NCI-H460 (cell line): ENCODE results near the gene TMEM240. TPM values are rescaled to one million over a fixed set of nuclear protein-coding genes. Genes with fewer than 3 reads are reported as not detected.
"Not testable (repeated sequence)": the region's sequence is repeated elsewhere in the genome, so short reads cannot be mapped to it uniquely, and the experiment has no call there.

Experiments
- DNase-seq: peaks from one replicate; pipeline ENCODE4 v3.0.0-alpha.2; 2016; ENCODE audit warnings: low read depth; ENCODE audit errors: extremely low read depth
- total RNA-seq: library from RNA; depleted of rRNA; stranded (reverse); fragments of >200 nt; shearing (Covaris generic); gene quantifications from 2 replicates; pipeline ENCODE4 v1.2.3, GENCODE V29; 2014

The TMEM240 gene
- total RNA-seq, 1 experiment from 2014 or later: 0.67 TPM

GRCh38 chr1:1541956-1542765 is 1.7 kb upstream of the TMEM240 start:
- DNase-seq: no peak

DNA sequence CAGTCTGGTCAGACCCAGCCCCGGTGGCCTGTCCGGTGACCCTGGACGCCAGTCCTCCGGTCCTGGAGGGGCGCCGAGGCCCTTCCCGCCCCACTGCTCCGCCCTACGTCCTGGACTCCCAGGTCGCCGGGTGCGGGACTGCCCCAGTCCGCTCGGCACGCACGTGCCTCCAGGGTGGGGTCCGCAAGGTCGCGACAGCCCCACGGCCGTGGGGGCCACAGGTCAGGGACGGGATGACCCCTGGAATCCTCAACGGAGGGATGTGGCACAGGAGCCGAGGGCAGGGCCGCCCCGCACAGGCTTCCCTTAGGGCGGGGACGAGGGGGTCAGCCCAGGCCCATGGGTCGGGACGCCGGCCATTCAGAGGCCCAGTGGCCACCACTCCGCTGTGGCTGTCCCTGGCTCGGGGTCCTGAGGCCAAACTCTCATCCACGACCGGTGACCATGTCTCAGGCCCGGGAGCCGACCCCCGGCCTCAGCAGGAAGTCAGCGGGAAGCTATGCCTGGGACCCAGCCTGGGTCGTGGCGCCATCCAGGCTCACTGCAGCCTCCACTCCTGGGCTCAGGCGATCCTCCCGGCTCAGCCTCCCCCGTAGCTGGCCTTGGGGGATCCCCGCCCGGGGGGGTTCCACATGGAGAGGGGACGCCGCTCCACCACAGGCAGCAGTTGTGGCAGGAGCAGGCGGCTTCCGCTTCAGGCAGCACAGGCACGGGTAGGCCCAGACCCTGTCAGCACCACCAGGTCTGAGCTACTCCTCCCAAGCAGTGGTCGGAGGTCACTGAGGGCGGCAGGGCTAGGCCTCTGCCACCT is 599 bp upstream of the TMEM240 start:
- DNase-seq: no peak

DNA sequence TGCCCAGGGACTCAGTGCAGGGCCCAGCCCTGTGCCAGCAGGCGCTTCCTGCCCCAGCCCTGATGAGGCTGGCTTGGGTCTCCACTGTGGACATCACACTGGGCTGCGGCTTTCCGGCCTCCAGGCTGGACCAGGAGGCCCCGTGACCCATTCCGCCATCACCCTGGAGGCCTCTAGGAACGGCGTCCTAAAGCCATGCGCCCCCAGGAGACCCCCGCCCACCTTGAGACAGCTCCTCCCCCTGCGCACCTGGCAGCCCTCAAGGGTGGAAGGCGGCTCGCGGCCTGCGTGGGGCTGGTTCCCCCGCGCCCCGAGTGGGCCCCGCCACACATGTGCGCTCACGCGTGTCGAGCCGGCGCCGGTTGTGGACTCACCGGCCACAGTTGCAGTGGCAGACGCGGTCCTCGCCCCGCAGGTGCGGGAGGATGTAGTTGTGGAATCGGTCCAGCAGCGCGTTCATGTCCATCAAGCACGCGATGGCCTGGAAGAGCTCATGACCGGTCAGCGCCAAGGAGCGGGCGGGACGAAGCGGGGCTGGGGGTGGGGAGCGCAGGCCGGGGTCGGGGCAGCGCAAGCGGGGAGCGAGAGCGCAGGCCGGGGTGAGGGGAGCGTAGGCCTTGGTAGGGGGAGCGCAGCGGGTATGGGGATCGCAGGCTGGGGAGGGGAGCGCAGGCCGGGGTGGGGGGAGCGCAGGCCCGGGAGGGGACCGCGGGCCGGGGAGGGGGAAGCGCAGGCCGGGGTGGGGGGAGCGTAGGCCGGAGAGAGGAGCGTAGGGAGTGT is 924 bp downstream of the TMEM240 start:
- no peak for DNase-seq

DNA sequence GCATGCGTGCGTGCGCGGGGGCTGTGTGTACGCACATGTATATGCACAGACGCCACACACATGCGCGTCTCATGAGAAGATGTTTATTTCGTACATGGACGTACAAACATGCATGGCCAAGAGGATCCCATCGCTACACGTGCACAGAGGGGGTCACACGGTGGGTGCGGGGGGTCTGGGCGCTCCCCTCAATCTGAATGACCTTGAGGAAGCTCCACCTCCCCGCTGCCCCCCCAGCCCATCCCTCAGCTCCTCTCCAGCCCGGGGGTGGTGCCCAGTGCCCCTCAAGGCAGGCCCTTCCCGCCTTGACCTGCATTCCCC is 1.5 kb downstream of the TMEM240 start:
- DNase-seq: no peak

- DNase-seq: no peak
Measured at GRCh38 chr1:1538334-1538733, 2.1 kb downstream of the TMEM240 start.

- DNase-seq: no peak
Measured at GRCh38 chr1:1537626-1538250, 2.7 kb downstream of the TMEM240 start.

- DNase-seq: no peak
Measured at GRCh38 chr1:1536938-1537546, 3.4 kb downstream of the TMEM240 start.

GRCh38 chr1:1536019-1536937 is 4.1 kb downstream of the TMEM240 start:
- no peak for DNase-seq

DNA sequence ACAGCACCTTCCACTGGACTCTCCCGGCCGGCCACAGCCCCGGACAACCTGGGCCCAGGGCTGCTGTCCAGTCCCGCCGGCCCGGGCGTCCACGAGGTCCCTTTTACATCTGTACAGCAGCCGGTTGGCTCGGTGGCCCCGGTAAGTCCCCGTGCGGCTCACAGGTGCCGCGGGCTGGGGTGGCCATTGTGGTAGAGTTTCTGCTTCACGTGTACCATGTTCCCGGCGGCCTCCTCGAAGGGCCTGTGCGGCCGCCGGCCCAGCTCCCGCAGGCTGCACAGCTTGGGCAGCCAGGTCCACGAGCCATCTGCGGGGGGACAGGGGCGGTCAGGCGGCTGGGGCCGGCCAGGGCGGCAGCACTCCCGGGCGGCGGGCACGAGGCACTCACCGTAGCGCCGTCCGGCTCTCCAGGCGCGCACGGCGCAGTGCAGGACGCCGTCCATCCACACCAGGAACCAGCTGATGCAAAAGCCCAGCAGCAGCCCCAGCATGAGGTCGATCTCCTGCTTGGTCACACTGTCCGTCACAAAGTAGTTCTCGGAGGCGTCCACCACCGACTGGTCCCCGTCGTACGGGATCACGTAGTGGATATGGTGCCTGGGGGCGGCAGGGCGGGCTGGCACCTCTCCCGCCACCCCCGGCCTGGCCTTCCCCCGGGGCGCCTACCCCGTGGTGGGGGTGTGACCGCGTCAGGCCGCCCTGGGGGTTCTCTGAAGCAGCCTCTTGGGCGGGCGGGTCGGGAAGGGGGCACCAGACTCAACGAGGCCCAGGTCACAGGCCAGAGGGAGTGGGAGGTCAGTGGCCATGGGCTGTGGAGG is 5.0 kb downstream of the TMEM240 start:
- no peak for DNase-seq

DNA sequence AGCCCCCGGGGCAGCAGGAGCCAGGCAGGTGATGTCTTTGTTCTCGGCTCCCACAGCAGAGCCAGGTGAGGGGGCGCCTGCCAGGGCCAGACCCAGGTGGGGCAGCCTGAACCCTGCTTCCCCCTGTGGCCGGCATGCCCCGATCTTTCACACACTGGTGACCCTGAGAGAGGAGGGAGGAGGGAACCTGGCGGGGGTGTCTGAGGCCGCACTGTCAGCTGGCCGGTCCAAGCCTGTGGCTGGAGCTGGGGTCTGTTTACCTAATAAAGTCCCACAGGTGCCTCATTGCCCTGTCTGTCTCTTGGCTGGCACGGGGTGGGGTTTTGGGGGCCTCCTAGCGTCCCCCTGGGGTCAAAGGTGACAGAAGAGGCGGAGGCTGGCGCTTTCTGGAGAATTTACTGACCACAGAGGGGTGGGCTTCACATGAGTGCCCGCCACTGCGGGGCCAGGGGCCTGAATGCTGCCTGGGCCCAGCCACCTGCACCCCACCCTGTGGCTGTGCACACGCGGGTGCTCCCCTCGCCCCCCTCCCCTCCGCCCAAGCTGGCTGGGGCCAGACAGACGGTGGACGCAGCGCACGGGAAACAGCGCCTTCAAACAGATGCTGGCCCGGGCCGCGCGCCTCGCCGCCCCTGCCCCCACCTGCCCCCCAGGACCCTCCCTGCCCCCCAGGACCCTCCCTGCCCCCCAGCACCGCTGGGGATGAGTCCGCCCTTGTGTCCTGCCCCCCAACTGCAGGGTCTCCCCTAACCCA is 5.8 kb downstream of the TMEM240 start:
- no peak for DNase-seq

- not testable (repeated sequence) for DNase-seq
Measured at GRCh38 chr1:1533894-1534291, 6.5 kb downstream of the TMEM240 start.

DNA sequence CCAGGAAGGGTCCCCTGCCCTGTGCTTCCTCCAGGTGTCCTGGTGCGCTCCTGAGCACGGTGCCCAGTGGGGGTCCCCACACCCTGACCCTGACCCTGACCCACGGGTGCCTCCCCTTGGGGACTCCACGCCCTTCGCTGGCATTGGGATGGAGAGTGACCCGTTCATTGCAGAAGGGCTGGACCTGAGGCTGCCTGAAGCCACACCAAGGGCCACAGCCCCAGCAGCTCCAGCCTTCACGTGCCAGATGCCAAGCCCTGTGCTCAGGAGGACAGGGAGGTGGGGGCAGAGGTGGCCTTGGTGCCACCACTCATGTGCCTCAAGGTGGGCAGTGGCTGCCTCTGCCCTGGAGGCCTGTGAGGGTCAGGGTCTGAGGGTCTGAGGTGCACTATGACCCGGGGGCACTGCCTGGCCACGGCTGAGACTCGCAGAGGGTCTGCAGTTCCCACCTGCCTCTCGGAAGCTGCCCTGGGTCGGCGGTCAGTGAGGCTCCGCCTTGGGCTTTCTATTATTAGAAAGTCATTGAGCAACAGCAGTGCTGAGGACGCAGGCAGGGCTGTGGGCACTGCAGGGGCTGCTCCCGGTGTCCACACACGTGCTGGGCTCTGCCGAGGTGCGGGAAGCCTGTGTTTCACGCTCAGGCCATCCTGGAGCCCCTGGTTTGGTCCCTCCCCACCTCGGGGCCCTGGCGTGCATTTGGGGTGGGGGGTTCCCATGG is 7.1 kb downstream of the TMEM240 start:
- not testable (repeated sequence) for DNase-seq

DNA sequence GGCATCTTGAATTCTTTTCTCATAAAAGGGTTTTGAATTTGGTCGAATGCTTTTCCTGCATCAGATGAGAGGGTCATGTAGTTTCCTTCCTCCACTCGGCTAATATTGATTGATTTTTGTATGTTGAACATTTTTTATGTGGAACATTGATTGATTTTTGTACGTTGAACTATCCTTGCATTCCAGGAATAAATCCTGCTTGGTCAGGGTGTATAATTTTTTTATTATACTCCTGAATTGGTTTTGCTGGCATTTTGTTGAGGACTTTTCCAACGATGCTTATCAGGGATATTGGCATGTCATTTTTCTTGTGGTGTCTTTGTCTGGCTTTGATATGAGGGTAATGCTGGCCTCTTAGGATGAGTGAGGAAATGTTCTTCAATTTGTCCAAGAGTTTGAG is 8.5 kb downstream of the TMEM240 start:
- DNase-seq: no peak

DNA sequence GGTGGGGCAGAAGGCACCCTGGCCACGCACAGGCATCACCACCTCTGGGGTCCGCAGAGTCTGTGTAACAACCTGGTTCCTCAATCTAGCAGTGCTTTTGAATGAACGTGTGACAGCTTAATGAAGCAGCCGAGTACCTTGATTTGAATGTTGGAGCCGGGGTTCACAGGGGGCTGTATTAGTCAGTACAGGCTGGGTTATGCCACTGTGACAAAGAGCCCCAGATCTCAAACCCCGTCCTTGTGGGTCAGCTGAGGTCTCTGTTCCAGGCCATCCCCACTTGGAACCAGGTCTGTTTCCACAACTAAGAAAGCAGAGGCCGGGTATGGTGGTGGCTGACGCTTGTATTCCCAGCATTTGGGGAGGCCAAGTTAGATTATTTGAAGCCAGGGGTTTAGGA is 10.5 kb downstream of the TMEM240 start:
- DNase-seq: no peak

DNA sequence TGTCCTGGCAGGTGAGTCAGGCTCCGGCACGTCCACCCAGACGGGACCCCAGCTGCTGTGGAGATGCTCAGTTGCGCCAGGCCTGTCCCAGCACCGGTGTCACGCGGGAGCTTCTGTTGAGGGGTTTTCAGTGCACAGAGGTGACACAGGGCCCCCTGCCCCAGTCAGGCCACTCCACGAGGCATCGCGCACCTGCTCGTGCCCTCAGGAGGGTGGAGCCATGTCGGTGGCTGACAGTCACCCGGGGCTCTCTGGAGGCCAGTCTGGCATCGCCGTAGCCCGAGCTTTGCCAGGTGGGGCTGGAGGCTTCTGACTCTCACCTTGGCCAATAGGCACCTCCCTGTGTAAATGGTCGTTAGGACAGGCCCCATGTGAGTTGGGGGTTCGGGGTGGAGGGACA is 11.1 kb downstream of the TMEM240 start:
- DNase-seq: no peak

DNA sequence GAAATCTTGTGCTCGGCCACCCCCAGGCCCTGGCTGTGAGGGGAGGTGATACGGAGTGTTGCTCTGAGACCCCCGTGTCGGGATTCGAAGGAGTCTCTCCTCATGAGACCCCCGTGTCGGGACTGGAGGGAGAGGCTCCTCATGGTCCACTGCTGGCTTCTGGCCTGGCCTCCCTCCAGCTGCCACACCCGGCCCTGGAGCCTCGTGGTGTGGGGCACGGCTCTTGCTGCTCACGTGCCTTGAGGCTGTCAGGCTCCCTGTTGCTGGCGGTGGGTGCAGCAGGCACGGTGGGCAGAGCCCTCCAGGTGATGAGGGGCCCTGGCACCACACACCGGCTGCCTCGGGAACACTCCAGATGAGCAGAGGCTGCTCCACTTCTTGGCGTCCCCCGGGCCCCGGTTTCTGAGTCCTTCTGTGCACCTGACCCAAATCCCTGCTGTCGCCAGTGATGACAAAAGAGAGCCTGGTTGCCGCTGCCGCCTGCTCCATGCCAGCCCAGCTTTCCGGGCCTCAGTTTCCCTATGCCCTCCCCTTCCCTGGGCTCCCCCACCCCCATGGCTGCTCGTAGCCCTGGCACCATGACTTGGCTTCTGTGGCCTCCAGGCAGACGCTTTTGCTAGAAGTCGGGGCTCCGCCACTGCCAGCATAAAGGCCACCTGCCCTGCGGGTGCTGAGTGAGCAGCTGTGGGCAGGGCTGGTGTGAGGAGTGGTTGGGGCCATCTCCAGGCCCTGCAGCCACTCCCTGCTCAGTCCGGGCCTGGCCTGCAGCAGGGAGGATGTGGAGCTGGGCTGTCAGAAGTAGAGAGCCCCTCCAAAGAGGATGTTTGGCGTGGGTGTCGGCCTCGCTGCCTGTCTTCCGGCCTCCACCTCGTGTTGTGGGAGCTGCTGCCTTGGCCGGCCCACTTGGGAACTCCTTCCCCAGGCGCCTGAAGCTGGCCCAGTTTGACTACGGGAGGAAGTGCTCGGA is 11.8 kb downstream of the TMEM240 start:
- DNase-seq: no peak
